COLO668 (cell line): ENCODE measurements around the gene TCEAL7.
"Not testable (repeated sequence)": the region's sequence is repeated elsewhere in the genome, so short reads cannot be mapped to it uniquely, and the experiment has no call there.

Experiments used
- DNase-seq: peaks from one replicate; lab custom pipeline; 2025; ENCODE audit not compliant: unreplicated experiment; lab: John Stamatoyannopoulos, UW

TCEAL7 gene, protein sequence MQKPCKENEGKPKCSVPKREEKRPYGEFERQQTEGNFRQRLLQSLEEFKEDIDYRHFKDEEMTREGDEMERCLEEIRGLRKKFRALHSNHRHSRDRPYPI

DNA sequence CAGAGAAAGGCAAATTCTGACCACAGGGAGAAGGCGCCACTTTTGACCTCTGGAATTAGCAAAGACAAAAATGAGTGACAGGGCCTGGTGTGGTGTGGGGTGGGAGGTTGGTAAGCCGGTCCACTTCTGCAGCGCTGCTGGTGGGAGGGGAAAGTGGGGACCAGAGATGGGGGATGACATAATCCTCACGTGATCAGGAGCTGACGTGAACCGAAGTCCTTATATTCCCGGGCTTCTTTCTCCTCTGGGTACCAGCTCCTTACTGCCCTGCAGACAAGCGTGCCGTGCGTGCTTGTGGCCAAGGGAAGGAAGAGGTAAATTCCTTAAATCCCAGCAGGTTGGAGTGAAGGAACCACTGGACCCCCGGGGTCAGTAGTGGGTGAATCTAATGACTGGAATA lies at the start of gene TCEAL7:
Gene TCEAL7, plus strand, starts transcription at position 249 of the 400 bp plus-strand sequence. CDS start 1,165 bp downstream, outside the sequence.
- no peak for DNase-seq

GRCh38 chrX:103293118-103293517 lies 36.9 kb upstream of the TCEAL7 start:
- DNase-seq = no peak

GRCh38 chrX:103304705-103305104 lies 25.3 kb upstream of the TCEAL7 start:
- no peak for DNase-seq

DNA sequence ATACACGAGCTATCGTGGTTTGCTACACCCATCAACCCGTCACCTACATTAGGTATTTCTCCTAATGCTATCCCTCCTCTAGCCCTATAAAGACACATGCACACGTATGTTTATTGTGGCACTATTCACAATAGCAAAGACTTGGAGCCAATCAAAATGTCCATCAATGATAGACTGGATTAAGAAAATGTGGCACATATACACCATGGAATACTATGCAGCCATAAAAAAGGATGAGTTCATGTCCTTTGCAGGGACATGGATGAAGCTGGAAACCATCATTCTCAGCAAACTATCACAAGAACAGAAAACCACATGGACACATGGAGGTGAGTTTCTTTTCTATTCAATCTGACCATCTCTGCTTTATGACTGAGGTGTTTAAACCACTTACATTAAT lies 24.4 kb upstream of the TCEAL7 start:
- not testable (repeated sequence) for DNase-seq

DNA sequence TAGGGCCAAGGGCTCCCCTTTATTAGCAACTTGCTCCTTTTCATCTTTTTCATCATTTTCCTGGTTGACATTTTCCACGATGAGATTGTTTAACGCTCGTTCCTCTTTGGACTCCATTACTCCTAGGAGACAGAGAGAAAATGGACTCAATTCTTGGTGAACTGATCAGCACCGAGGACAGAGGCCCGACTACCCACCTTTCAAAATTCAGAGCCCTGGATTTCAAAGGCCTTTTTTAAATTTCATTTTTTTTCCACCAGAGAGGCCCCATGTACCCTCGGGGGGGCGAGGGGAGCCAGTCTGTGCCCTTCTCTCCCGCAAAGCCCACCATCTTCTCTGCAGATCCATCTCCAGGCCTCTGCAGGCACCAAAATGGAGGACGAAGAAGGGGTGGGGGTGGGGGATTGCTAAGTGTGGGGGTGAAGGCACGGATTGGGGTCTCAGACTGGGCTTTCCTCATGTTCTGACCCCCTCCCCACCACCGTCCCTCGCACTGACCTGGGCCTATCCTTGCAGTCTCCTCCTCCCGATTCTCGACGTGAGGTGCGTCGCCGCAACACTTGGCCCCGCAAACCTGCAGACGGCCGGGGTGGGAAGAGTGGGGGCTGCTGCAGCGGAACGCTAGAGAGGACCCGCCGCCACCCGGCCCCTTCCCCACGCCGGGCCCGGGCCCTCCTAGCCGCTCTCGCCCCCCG lies 20.0 kb upstream of the TCEAL7 start:
- no peak for DNase-seq

GRCh38 chrX:103310555-103311398 lies 19.3 kb upstream of the TCEAL7 start, which contains the start of gene BEX2:
Gene BEX2 (minus strand): TSS chrX:103310990. CDS start chrX:103309976, 1,014 bp downstream.
- DNase-seq = peak; percentile 41

DNA sequence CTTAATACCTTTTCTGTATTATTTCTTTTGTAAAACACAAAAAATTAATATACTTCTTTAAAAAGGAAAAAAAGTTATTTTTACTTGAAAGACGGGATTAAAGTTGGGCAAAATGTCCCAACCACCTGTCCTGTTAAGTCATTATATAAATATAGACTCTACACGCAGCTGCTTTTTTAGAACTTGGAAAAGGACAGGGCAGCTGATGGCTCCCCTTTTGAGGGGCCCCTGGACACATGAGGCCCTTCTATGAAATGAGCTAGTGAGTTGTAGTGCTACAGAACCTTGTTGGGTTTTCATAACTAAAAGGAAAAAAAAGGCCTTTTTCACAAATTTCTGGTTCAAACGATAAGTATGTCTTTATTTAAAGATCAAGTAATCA lies 18.6 kb upstream of the TCEAL7 start:
- DNase-seq = no peak

DNA sequence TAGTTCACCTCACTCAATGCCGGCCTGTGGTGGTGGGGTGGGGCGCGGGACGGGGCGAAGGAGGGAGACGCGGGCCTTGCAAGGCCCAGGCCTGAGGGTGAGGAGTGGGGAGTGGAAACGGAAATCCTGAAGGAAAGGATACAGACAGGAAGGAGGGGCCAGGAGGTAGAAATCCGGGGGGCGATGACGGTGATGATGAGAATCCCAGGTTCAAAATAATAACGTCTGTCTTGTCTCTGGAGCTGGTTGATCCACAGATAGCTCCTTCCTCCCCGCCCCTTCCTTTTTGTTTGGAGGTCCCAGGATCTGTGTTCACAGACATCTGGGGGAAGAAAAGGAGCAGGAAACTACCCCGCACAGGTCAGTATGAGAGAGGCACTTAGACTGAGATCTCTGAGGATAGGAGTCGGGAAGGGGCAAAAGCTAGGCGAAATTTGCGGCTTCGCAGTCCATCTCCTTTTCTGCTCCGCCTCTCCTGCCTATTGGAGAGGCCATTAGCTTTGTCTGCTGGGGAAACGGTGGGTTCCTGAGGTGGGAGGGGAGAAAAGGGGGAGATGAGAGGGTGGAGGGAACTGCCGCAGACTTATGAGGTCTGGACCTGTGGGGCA lies 746 bp downstream of the TCEAL7 start:
- no peak for DNase-seq

DNA sequence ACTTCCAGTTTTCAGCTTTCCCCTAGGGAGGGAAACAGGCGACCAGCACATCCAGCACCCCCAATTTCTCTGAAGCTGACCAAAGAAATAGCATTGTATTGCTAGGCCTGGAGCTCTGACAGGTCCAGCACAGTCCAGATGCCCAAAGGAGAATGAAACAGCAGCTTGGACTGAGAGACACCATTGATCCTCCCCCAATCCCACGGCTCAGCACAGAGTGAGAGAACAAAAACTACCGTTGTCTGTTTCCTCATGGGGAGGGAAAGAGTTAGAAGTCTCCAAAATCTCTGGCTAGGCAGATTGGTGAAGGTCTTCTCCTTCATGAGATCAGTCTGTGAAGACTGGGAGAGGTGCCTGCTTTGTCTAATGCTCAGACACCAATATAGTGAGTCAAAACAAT lies 8.6 kb downstream of the TCEAL7 start:
- DNase-seq = no peak

- DNase-seq = peak; percentile 0
These were observed 13.1 kb downstream of the TCEAL7 start for GRCh38 chrX:103343105-103343504.

DNA sequence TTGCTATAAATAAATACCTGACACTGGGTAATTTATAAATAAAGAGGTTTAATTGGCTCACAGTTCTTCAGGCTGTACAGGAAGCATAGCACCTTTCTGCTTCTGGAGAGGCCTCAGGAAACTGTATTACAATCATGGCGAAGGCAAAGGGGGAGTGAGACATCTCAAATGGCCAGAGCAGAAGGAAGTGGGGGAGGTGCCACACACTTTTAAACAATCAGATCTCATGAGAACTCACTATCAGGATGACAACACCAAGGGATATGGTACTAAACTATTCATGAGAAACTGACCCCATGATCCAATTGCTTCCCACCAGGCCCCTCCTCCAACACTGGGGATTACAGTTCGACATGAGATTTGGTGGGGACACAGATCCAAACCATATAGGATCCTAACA lies 14.6 kb downstream of the TCEAL7 start:
- no peak for DNase-seq

DNA sequence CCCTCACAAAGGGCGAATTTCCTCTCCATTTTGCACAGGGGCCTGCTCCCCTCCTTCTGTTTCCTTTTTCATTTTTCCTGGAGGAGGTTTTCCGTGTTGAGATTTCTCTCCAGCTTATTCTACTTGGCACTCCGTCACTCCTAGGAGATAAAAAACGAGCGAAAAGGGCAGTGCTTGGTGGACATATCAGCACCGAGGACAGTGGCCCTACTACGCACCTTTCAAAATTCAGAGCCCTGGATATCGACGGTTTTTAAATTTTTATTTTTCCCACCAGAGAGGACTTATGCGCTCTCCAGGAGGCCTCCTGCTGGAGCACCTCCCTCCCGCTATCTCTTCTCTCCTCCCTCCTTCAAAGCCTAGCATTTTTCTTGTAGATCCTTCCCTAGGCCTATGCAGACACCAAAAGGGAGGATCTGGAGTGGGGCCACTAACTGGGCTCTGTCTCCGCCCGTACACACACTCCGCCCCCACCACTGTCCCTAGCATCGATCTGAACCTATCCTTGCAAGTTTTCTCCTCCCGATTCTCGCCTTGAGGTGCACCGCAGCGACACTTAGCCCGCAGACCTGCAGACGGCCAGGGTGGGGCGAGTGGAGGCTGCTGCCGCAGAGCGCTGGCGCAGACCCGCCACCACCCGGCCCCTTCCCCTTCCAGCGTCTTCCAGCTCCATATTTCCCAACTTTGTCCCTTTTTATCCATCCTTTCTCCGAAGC lies 17.8 kb downstream of the TCEAL7 start:
- no peak for DNase-seq

GRCh38 chrX:103356130-103356798 lies 26.2 kb downstream of the TCEAL7 start, which contains the start of gene TCEAL9:
Gene TCEAL9 (plus strand): TSS chrX:103356506. CDS start chrX:103357685, 1,179 bp downstream.
- no peak for DNase-seq

GRCh38 chrX:103356858-103357257 lies 26.8 kb downstream of the TCEAL7 start:
- DNase-seq = no peak

- DNase-seq = no peak
These were observed 27.8 kb downstream of the TCEAL7 start for GRCh38 chrX:103357871-103358270.

DNA sequence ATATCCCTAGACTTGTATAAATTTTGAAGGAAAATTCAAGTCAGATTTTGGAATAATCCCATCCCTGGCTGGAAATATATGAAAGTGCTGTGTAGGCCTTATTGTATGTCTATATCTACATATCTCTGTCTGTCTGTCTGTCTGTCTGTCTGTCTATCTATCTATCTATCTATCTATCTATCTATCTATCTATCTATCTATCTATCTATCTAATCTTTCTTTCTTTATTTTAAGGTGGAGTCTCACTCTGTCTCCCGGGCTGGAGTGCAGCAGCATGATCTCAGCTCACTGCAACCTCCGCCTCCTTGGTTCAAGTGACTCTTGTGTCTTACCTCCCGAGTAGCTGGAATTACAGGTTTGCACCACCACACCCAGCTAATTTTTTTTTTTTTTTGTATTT lies 29.6 kb downstream of the TCEAL7 start:
- not testable (repeated sequence) for DNase-seq

- DNase-seq = no peak
These were observed 30.1 kb downstream of the TCEAL7 start for GRCh38 chrX:103360092-103360491.

GRCh38 chrX:103360916-103361315 lies 30.9 kb downstream of the TCEAL7 start:
- DNase-seq = no peak

GRCh38 chrX:103361798-103362197 lies 31.8 kb downstream of the TCEAL7 start:
- no peak for DNase-seq

DNA sequence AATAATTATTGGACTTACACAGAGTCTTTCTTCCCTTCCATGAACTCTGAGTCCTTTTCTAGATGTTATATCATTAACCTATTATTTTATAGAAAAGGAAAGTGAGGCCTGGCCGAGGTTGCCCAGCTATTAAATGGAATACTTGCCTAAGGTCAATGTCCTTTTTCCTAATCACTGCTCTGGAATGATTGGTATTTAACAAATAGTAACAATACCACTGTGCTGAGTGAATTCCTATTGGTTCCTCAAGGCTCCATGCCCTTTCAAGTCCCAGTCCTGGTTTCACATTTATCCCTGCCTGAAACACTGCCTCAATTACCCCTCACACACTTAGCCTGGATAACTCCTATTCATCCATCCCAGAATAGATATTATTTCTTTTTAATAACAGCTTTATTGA lies 32.4 kb downstream of the TCEAL7 start:
- no peak for DNase-seq
